ENCODE data around the gene AP2B1.
A peak's percentile ranks its signal among the peaks of the same experiment; 100 is the strongest.
"Not testable (repeated sequence)": the region's sequence is repeated elsewhere in the genome, so short reads cannot be mapped to it uniquely, and the experiment has no call there.

The AP2B1 gene

DNA sequence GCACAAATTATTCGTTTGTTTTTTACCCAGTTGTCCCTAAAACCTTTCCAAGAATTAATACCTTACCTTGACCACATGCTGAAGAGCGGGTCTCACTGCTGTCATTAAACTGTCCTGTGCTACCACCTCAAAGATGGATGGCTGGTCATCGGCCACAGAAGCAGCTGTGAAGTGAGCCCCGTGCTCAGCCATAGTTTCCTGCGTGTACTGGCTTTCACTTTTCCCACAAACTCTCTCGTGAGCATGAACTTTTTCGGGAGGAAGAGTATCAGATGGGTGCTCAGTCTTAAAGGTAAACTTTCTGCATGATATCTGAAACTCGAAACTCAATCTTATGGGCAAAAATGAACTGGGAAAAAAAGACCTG is 9.3 kb upstream of the AP2B1 start:
- no peak for DNase-seq

DNA sequence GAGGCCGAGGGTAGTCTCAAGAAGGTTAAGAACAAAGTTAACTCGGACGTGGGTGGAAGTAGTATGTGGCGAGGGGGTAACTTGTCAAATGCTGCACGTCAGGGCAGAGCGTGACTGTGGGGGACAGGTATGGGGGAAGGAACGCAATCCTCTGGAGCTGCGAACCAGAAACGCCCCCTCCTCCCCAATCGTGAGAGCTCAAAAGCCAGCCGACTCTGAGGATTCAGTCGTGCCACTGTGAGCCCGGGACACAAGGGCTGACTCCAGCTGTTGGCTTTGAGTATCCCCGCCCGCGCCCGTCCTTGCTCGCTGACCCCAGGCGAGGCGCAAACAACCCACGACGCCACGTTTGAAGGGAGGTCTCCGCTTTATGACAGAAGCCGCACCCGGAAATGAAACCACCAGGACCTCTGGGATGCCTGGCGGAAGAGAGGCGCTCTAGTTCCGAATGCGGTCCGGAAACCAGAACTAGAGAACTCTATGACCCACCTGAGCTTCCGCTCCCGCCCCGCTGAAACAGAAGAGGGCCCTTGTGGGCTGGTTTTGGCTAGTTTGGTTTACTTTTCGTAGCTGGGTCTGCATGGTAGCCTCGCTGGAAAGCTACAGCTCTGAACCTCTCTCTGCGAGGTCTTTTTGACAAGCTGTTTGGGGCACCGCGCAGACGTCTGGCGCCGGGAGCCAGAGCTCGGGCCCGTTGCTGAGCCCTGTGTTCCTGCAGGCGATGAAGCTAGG is 8.8 kb upstream of the AP2B1 start, which contains the start of gene PEX12:
PEX12 (minus strand) TSS at position 375 of the 732 bp plus-strand sequence. CDS start 550 bp downstream, outside the sequence.
- peak; percentile 94 for DNase-seq

DNA sequence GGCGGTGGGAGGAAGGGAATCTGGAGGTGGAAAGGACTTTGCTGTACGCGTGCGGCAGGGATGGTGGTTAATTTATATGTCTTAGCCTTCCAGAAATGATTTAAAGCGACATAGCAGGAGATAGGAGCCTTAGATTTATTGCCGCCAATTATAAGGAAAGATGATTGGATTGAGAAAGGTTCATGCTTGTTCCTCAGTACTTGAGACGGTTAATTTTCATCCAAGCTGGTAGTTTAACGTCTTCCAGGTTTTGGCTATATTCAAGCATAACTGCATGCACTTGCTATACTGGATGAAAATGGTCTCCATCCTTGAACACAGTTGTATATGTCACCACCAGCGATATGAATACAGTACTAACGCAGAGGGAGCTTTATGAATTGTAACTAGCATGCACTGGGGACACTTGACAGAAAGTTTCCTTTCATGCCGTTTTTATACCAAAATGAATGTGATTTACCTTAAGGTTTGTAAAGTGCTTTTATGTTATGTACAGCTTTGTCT is 8.1 kb upstream of the AP2B1 start:
- no peak for DNase-seq

DNA sequence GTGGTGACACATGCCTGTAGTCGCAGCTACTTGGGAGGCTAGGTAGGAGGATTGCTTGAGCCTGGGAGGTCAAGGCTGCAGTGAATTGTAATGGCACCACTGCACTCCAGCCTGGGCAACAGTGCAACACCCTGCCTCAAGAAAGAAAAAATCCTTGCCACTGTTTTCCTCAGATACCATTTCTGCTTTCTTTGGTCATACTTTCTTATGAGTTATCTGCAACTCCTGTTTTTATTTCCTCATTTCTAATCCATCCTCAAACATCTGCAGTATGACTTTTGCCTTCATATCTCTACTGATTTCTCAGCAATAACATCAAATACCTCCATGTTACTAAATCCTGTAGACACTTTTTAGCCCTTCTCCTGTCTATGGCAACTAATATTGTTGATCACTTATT is 3.1 kb upstream of the AP2B1 start:
- no peak for DNase-seq

DNA sequence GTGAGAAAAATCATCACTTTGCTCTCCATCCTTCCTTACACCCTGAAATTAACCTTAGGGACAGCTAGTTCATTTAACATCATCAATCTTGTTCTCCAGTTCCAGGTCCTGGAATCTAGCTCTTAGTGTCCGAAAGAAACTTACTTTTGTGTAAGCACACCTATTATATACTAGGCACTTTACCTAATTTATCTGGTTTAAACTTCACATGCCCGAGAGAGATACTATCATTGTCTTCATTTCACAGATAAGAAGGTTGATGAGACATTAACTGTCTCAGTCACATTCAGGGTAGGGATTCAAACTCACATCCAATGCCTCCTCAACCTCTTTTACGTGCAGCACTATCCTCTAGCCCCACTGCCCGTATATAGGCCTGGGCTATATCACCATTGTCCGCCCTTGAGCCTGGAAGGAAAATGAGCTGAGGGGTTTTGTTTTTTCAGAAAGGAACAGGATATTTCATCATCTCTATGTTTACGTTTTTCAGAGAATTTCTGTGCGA is 501 bp upstream of the AP2B1 start:
- no peak for DNase-seq

DNA sequence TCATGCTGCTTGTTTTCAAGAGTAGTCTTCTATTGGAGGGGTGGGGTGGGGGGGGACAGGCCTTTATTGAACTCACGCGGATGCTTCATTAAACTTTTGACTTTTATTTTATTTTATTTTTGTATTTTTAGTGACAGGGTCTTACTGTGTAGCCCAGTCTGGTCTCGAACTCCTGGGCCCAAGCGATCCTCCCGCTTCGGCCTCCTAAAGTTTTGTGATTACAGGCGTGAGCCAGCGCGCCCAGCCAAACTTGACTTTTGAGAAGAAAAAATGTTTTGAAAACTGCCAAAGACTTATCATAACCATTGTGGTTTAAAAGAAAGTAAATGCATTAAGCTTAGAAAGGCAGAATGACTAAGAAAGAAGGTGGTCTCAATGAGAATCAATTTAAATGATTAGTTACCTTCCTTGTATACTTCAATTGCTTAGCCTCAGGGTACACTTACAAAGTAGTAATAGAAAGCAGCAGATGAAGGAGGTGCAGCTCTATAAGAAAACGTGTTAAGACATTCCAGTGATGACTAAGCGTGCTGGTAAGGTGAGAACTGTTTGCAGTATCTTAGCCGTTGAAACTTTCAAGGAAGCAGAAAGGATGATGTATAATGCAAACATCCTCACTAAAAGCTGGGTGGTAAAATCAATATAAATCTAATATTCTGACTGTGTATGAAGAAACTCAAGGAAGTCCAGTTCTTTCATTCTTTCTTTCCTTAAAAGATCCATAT is 1.2 kb downstream of the AP2B1 start:
- DNase-seq = no peak

DNA sequence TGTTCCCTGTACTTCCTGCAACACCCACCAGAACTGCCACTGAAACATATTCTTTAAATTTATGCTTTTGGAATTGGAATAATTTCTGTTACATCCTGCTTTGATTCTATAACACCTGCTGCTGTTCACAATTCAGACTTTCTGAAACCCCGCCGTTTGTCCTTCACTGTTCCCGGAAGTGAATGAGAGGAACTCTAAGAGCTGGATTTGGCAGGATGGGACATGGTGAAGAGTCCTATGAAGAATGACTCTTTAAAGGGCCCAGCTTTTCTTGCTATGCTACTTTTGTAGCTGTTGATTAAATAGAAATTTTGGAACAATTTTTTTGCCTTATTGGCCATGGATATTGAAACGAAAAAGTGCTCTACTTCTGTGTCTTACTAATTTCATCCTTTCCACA is 8.9 kb downstream of the AP2B1 start:
- no peak for DNase-seq

DNA sequence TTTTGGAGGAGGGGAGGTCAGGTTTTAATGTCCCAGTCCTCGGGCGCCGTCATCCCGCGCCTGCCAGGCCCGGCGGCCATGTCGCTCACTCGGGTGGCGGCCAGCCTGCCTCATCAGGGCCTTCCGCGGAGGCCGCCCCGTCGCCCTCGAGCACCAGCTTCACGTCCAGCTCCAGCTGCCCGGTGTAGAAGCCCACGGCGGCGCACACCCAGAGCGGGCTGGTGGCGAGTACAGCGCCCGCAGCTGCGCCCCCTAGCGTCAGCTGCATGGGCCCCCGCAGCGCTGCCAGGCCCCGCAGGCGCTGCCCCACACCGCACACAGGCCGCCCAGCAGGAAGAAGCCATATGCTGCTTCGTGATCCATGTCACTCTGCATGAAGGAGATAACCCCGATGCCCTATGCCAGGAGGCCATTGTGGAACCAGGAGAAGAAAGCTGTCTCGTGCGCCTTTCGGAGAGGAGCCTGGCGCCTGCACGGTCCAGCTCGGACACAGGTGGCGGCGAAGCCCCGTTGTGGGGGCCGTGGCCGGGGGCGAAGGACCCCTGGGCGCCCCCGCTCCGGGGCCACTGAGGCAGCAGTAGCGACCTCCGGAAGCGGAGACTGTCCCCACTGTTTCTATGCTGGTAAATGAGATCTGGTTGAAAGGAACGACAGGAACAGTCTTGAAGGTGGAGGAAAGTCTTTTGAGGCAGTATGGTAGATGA is 9.6 kb downstream of the AP2B1 start:
- DNase-seq = no peak

DNA sequence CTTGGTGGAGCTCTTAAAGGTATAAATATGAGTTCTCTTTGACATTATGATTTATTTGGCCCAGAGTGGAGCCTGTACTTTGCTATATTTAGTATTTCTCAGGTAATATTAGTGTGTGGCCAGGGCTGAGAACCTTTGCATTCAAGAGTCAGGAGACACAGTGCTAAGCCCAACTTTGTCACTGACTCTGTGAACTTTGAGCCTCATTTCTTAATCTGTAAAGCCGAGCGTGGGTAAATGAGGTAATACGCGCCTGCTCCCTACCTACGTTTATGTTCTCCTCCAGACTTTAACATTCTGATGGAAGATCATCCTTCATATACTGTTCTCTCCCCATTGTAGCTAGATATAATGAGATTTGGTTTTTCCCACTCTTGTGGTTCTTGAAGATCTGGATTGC is 10.5 kb downstream of the AP2B1 start:
- DNase-seq = no peak

DNA sequence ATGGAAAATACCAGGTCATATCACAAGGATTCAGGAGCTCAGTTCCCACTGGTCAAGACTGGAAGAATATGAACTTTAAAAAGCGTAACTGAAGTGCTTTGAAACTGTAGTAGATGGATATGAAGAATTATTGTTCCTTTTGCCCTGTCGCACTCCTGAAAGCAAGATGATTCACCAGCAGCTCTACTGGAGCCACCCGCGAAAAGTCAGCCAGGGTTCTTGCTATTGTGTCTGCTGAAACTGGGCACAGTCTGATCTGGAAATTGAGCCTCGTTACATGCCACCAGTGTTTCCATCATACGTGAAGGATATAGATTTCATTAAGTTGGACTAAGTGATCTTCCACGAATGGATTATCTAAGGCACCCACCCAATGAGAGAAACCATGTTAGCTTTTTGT is 16.6 kb downstream of the AP2B1 start:
- DNase-seq = no peak

DNA sequence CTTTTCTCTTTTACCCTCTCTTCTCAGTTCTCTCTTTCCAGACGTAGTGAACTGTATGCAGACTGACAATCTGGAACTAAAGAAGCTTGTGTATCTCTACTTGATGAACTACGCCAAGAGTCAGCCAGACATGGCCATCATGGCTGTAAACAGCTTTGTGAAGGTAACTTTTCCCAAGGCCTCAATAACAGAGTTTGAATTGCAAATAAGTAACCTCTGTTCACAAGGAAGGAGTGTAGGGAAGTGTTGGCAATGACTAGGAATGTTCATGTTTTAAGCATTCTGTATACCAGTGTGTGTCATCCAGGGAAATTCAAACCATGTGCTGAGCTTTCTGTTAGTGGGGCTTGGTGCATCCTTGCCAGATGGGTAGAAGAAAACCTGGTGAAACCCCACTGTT is 18.6 kb downstream of the AP2B1 start:
- no peak for DNase-seq

DNA sequence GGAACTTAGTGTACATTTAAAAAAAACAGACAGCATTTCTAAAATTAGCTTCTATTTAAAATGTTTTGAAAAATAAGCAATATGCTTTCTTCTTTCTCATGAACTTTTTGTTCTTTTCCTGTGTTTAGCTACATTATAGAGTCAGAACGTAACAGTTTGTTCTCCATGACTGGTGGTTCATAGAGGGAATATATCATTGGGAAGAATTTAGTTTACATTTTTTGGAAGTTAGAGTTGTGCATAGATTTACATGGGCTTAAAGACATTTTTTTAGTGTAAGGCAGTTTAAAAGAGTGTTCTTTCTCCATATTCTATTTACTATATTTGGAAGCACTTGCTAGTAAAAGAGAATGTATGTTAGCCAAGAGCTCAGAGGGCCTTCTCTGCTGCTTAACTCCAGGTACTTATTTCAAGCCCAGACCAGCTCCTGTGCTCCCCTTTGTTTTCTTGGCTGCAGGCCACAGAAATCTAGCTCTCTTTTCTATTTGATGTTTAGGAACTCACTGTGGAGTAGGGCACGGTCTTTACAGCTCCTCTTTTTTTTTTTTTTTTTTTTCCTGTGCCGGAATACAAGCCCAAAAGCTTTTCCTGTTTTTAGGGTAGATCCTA is 20.2 kb downstream of the AP2B1 start:
- DNase-seq = no peak

DNA sequence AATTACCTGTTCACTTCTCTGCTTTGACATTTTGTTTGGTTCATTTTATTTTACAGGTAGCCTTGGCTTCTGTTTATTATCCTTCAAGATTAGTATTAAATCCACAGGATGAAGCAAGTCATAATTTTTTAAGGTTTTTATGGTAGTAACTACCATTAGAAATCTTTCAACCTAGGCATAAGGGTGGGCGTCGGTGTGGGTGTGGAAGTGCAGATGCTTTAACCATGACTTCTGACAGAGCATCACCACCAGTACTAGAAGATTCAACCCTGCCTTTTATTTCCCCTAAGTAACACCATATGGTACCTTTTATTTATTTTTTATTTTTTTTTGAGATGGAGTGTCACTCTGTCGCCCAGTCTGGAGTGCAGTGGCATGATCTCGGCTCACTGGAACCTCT is 22.7 kb downstream of the AP2B1 start:
- DNase-seq = no peak

DNA sequence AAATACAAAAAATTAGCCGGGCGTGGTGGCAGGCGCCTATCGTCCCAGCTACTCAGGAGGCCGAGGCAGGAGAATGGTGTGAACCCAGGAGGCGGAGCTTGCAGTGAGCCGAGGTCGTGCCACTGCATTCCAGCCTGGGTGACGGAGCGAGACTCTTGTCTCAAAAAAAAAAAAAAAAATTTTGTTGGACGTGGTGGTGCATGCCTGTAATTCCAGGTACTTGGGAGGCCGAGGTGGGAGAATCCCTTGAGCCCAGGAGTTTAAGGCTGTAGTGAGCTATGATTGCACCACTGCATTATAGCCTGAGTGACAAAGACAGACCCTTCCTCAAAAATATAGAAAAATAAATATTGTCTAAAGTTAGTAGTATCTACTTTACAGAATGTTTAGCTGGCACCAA is 23.6 kb downstream of the AP2B1 start:
- not testable (repeated sequence) for DNase-seq

DNA sequence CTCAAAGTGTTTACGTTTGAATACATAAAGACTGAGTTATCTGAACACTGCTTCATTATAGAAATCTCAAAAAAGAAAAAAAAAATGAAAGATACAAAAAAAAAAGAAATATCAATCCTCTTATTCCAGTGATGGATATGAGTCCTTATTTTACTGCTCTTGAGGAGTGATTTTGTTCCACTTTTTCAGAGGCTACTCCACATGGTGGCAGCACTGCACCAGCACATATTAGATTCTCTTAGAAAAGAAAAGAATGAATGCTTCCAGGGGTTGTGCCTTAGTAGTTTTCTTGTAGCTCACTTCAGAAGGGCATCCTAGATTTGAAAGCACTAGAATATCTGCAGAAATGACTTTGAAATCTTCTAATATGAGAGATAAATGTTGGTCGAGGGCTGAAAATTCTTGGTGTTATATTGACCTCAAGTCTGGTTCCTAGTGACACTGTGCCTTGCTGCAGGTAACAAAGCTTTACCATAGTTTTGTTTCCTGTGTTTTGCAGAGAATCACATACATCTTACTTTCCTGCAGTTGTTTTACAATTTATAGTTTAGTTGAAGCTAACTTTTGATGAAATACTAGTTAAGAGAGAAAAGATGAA is 25.9 kb downstream of the AP2B1 start:
- peak; percentile 81 for DNase-seq

DNA sequence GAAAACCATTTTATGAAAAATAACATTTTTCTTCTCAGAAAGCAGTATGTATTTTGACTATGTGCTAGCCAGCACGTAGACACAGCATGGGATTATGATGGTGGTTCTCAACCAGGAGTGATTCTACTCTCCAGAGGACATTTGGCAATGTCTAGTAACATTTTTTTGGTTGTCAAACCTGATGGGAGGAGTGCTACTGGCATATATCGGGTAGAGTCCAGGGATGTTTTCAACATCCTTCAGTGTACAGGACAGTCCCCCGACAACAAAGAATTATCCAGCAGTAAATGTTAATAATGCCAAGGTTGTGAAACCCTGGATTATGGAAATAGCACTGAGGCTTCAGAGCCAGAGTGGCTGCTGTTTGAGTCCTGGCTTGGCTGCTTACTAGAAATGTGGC is 27.7 kb downstream of the AP2B1 start:
- no peak for DNase-seq

DNA sequence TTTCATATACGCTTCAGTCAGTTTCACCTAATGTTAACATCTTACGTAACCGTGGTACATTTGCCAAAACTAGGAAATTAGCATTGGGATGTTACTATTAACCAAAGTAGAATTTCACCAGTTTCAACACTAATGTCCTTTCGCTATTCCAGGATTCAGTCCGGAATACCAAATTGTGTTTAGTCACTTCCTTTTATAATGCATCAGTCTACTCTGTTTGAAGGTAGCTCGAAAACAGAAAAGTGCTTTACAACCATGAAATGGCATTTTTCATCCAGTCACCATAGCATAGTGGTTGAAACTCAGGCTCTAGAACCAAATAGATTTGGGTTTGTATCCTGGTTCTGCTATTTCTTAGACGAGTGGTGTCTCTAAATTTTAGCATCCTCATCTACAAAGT is 29.4 kb downstream of the AP2B1 start:
- DNase-seq = no peak

DNA sequence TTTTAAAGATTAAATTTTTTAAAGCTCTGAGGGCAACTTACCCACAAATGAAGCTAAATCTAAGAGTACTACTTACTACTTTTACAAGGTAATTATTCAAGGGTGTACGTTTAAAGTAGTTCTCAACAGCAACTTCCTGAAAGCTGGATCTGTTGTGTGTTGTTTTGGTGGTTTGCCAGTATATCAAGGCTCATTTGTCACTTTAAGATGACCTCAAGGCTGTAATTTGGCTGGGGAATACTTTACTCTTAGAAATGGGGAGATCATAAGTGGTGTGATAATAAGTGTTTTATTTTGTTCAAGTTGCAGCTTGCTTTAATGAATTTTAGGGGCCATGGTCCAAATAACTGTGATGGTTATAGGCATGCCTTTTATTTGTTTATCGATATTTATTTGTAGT is 30.4 kb downstream of the AP2B1 start:
- no peak for DNase-seq

DNA sequence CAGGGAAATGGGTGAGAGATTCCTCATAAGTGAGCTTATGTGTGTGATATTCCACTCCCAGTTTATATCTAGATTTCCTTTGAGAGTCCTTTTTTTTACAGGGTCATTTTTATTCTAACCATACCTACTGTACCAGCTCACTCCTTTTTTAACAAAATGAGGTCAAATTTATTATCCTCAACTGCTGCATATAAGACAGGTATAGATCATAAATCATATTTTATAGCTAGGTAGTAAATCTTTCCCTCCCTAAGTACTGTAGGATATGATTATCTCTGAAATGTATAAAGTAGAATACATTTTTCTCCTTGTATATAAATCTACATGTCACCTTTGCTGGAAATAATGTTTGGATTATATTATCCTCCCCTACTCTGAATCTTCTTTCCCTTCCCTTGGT is 31.5 kb downstream of the AP2B1 start:
- DNase-seq = no peak

DNA sequence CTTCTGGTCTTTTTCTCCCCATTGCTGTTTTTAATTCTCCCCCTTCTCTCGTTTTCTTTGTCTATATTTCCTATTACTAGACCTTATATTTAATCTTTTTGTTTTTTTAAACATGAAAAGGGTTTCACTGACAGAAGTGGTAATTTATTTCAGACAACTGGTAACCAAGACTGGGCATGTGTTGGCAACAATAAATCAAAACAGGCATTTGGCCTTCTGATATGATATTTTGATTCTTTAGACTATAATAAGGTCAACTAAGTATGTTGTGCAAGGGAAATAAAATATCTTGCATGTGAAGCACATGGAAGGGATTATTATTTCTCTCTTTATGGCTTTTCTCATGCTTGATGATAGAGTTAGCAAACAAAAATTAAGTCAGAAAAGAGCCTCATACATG is 34.6 kb downstream of the AP2B1 start:
- DNase-seq = no peak

DNA sequence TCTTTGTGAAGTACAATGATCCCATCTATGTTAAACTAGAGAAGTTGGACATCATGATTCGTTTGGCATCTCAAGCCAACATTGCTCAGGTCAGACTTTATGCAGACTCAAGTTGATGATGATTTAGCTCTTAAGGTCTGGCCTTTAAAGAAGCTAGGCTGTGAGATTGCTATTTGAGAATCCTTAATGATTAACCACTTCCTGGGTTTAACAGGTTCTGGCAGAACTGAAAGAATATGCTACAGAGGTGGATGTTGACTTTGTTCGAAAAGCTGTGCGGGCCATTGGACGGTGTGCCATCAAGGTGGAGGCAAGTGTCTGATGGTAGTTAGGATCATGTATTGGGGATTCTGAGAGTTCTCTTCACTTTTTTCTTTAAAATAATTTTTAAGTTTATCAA is 40.3 kb downstream of the AP2B1 start:
- no peak for DNase-seq

DNA sequence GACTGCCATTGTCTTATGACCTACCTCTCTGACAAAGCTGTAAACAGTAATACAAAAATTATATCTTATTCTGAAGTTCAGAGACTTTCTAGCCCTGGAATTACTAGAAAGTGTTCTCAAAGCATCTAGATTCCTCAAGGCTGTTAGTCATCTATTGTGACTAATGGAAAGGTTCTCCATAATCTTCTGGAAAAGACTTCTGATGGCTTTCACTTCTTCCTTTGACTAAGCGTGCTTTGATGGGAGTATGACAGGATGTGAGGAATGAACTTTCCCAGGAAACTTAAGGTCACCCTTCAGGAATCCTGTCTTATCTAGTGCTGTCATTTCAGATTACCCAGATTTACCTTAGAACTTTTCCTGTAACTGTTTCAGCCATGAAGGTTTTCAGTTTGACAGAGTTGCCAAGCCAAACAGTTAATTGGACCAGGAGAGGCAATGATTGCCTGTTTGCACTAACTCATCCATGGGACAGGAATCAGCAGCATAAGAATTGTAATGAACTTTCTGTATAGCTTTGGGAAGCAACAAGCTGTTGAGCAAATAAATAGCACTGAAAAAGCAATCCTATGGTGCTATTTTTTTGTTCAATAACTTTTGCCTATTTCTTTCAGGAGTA is 43.5 kb downstream of the AP2B1 start:
- DNase-seq = no peak
